MM.1S (cell line): ENCODE measurements around the gene KCTD5.
"Not testable (repeated sequence)": the region's sequence is repeated elsewhere in the genome, so short reads cannot be mapped to it uniquely, and the experiment has no call there.

ENCODE experiments used
- CTCF ChIP-seq: fragments of 300-600 bp; sonication (generic); IDR thresholded peaks from 2 replicates; pipeline ENCODE4 v1.5.1; 2016; ENCODE audit warnings: antibody characterized with exemption, low read length, mixed read lengths
- EZH2 ChIP-seq: fragments of 300-600 bp; sonication (generic); optimal IDR thresholded peaks from 2 replicates; pipeline ENCODE3; 2017; ENCODE audit warnings: low read depth, mild to moderate bottlenecking, antibody characterized with exemption, low read length, mixed read lengths
- EZH2phosphoT487 ChIP-seq: fragments of 300-600 bp; sonication (generic); IDR thresholded peaks from 2 replicates; pipeline ENCODE4 v1.6.1; 2018; ENCODE audit warnings: antibody characterized with exemption, low read length

- peak; percentile 38 for TF ChIP-seq CTCF
- TF ChIP-seq EZH2, EZH2phosphoT487: not testable (repeated sequence)
Observed at GRCh38 chr16:2660755-2661373, 21.5 kb upstream of the KCTD5 start.
